Progenitor cell of endocrine pancreas (in vitro differentiated cells): Measurements from ENCODE around the gene APLNR. TPM values are rescaled to one million over a fixed set of nuclear protein-coding genes. Genes with fewer than 3 reads are reported as not detected.

Experiments
- DNase-seq: peaks from one replicate; pipeline ENCODE4 v3.0.0; 2021; ENCODE audit warnings: low spot score; ENCODE audit not compliant: unreplicated experiment
- H3K27ac Mint-ChIP-seq: 2 replicates; pipeline ENCODE4 v1.8.0; 2021; ENCODE audit warnings: mild to moderate bottlenecking, moderate library complexity, mixed read lengths
- H3K27me3 Mint-ChIP-seq: 2 replicates; pipeline ENCODE4 v1.8.0; 2021; ENCODE audit warnings: mixed read lengths
- H3K36me3 Mint-ChIP-seq: 2 replicates; pipeline ENCODE4 v1.8.0; 2022; ENCODE audit warnings: mixed read lengths; ENCODE audit not compliant: insufficient read depth
- H3K4me1 Mint-ChIP-seq: 2 replicates; pipeline ENCODE4 v1.8.0; 2021; ENCODE audit warnings: low read depth, mixed read lengths
- H3K4me3 Mint-ChIP-seq: 2 replicates; pipeline ENCODE4 v1.8.0; 2021; ENCODE audit warnings: low read depth, mild to moderate bottlenecking, moderate library complexity, mixed read lengths
- H3K9me3 Mint-ChIP-seq: 2 replicates; pipeline ENCODE4 v1.8.0; 2021; ENCODE audit warnings: low read depth, mixed read lengths
- total RNA-seq: library from RNA; stranded (reverse); gene quantifications from 2 replicates; pipeline ENCODE4 v1.2.1, GENCODE V29; 2021
- TF ChIP-seq, protein P1 (sequence below): fragments of 200-600 bp; sonication (generic); IDR thresholded peaks from one replicate; pipeline ENCODE4 v1.5.0; 2021; ENCODE audit warnings: antibody characterized with exemption, mild to moderate bottlenecking; ENCODE audit not compliant: unreplicated experiment

APLNR gene
- total RNA-seq, 1 donor from 2014 or later = 0.12 TPM

DNA sequence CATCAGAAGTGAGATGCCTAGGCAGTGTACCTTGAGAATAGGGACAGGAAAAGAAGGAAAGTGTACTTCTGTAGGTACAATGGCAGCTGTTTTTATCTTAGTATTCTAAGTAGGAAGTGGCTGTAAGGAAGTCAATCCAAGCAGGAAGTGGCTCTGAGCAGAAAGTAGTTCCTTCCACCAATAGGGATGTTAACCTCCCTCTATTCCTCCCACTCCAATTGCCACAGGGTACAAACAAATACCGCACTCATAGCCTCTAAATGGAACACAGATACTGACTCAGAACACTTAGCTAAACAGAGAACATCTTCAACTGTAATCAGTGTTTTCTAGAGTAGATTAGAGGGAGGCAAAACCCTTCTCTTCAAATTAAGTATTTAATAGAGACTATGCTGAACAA, 44.7 kb downstream of the APLNR start:
- no peak for DNase-seq
- peaks cover 5% of the 10 kb centered on the region for H3K9me3 Mint-ChIP-seq
- peaks cover 14% of the 10 kb centered on the region for H3K27me3 Mint-ChIP-seq
- no peak overlapping the region for H3K4me3 Mint-ChIP-seq
- H3K27ac Mint-ChIP-seq = no peak overlapping the region
- TF ChIP-seq, protein P1, sequence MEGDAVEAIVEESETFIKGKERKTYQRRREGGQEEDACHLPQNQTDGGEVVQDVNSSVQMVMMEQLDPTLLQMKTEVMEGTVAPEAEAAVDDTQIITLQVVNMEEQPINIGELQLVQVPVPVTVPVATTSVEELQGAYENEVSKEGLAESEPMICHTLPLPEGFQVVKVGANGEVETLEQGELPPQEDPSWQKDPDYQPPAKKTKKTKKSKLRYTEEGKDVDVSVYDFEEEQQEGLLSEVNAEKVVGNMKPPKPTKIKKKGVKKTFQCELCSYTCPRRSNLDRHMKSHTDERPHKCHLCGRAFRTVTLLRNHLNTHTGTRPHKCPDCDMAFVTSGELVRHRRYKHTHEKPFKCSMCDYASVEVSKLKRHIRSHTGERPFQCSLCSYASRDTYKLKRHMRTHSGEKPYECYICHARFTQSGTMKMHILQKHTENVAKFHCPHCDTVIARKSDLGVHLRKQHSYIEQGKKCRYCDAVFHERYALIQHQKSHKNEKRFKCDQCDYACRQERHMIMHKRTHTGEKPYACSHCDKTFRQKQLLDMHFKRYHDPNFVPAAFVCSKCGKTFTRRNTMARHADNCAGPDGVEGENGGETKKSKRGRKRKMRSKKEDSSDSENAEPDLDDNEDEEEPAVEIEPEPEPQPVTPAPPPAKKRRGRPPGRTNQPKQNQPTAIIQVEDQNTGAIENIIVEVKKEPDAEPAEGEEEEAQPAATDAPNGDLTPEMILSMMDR = no peak
- no peaks in the 10 kb centered on the region for H3K4me1 Mint-ChIP-seq
- H3K36me3 Mint-ChIP-seq = no peaks in the 10 kb centered on the region

DNA sequence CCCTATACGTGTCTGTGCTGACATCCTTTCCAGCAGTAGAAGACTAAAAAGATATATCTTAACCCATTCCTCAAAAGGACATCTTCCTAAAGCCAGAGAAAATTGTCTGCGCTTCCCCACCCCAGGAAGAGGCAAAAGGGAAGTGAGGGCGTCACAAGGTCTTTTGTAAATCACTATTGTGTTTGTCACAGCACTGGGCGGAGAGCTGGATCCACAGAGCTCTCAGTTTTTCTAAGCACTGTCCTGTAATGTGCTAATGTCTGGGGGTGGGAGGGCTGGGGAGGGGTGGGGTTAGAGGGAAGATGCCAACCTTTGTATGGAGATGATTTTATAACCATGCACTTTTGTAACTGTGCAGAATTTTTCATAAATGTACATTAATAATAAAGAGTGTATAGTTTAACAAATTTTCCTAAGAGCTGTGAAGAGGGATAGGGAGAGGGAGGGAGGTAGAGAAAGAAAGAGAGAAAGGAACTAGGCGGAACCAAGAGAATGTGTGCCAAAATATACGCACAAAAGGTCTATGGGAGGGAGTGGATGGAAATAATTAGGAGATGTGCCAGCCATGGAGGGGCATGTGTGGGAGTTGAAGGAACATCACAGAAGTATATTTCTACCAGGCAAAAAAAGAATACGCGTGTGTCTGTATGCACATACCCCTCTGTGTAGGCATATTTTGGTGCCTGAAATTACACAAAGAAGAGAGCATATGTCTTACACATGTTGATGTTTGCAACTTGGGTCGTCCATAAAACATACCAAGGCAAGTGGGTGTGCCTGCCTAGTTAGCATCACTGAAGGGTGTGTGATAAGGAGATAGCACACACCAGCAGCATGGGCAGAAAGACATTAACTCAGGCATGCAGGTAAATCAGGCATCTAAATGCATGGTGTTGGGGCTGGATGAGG, 45.5 kb downstream of the APLNR start:
- TF ChIP-seq, protein P1 = no peak
- H3K9me3 Mint-ChIP-seq = peaks cover 5% of the 10 kb centered on the region
- no peak for DNase-seq
- H3K36me3 Mint-ChIP-seq = no peaks in the 10 kb centered on the region
- H3K27ac Mint-ChIP-seq = no peak overlapping the region
- H3K4me3 Mint-ChIP-seq = no peak overlapping the region
- no peaks in the 10 kb centered on the region for H3K4me1 Mint-ChIP-seq
- peaks cover 14% of the 10 kb centered on the region for H3K27me3 Mint-ChIP-seq

DNA sequence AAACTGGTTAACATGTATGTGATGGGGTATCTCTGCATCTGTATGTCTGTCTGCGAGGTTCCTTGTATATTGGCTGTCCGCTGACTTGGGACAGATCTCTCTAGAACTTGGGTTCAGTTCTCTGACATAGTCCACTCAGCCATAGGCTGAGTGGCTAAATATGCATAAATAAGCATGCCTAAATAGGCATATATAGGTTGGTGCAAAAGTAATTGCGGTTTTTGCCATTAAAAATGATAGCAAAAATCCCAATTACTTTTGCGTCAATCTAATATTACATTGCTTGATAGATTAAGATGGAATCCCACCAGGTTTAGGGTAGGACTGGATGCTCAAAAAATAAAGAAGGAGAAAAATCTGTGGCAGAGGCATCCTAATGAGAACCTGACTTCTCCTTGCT, 46.5 kb downstream of the APLNR start:
- H3K36me3 Mint-ChIP-seq = no peaks in the 10 kb centered on the region
- H3K27me3 Mint-ChIP-seq = peaks cover 19% of the 10 kb centered on the region
- H3K9me3 Mint-ChIP-seq = peaks cover 5% of the 10 kb centered on the region
- TF ChIP-seq, protein P1 = no peak
- H3K27ac Mint-ChIP-seq = no peak overlapping the region
- H3K4me3 Mint-ChIP-seq = no peak overlapping the region
- H3K4me1 Mint-ChIP-seq = no peaks in the 10 kb centered on the region
- DNase-seq = no peak

Other genes starting within 250 kb of the APLNR start
- gene OR5AK2, start 248.3 kb downstream of the APLNR start, total RNA-seq = not detected in 2 replicates
- 0.04 and 0.12 TPM in 2 replicates for gene LRRC55, start 55.3 kb downstream of the APLNR start, total RNA-seq
- 99.8 and 108 TPM in 2 replicates for gene TNKS1BP1, start 87.7 kb upstream of the APLNR start, total RNA-seq
- 126 and 131 TPM in 2 replicates for gene SSRP1, start 98.6 kb upstream of the APLNR start, total RNA-seq
- gene P2RX3, start 101.1 kb upstream of the APLNR start, total RNA-seq = not detected in 2 replicates
- gene PRG3, start 143.9 kb upstream of the APLNR start, total RNA-seq = not detected in 2 replicates
- gene PRG2, start 153.4 kb upstream of the APLNR start, total RNA-seq = not detected in 2 replicates
- 21.5 and 24.6 TPM in 2 replicates for gene SLC43A3, start 189.9 kb upstream of the APLNR start, total RNA-seq
- 1.9 and 2.1 TPM in 2 replicates for gene RTN4RL2, start 223.3 kb upstream of the APLNR start, total RNA-seq